ENCODE results near the gene STAP2.

The STAP2 gene

DNA sequence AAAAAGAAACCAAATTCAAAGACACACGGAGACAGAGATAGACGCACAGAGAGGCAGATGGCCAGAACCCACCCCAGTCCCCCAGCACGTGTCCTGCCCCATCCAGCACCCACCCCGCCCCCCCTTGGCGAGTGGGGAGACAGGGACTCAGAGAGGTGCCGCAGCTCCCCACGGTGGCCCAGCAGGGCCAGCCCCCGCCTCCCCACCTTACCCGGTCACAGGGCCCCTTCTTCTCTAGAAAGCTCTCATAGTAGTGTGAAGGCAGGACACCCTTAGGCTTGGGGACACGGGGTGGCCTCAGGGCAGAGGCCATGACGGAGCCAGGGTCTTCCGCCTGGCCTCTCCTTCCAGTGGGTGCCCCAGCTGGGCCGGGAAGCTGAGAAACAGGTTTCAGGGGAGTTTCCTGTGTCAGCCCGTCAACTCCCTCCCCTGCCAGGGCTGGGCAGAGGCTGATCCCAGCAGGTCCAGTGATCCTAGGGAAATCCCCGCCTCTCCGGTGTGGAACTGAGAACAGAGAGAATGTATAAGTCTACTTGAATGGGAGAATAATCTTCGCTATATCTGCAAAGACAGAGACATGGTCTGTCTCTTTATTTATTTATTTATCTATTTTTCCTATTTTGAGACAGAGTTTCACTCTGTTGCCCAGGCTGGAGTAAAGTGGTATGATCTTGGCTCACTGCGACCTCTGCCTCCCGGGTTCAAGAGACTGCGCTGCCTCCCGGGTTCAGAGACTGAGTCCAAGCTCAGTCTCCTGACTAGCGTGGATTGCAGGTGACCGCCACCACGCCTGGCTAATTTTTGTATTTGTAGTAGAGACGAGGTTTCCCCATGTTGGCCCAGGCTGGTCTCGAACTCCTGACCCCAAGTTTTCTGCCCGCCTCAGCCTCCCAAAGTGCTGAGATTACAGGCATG is at the start of gene STAP2:
Gene STAP2 (minus strand): TSS at position 387 of the 915 bp plus-strand sequence. CDS start 74 bp downstream, at position 313.
- no peak for DNase-seq (ENCODE audit: low spot score)

- DNase-seq (ENCODE audit: low spot score), result no peak
Observed at GRCh38 chr19:4386041-4386782, 47.6 kb upstream of the STAP2 start.

DNA sequence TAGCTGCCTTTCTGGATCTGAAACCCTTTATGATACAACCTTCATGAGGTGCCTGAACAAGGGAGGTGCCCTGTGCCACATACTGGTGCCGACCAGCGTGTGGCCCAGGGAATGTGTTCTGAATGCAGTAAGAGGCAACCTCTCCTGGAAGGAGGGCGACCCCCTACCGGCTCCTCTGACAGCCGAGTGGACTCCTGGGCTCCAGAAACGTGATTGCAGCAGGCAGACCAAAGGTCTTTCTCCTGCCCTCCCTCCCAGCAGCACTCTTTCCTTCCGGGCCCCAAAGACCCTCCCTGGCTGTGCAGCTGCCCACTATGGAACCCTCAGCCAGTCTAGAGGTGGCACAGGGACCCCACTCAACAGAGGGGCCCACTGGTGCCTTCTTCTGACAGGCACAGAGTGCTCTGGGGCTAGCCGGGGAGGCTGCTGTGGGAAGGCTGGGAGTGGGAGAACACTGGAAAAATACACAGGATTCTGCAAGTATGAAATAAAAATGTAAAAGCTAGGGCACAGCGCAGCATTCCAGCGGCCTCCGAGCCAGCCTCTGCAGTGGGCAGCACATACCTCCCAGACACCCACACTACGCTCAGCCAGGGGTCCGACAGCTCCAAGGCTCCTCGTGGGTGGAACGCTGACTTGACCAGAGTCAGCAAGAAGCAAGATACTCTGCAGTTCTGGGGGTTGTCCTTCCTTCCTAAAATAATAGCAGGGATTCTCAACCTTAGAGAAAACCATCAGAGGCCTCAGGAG is 46.8 kb upstream of the STAP2 start:
- DNase-seq (ENCODE audit: low spot score), result no peak

DNA sequence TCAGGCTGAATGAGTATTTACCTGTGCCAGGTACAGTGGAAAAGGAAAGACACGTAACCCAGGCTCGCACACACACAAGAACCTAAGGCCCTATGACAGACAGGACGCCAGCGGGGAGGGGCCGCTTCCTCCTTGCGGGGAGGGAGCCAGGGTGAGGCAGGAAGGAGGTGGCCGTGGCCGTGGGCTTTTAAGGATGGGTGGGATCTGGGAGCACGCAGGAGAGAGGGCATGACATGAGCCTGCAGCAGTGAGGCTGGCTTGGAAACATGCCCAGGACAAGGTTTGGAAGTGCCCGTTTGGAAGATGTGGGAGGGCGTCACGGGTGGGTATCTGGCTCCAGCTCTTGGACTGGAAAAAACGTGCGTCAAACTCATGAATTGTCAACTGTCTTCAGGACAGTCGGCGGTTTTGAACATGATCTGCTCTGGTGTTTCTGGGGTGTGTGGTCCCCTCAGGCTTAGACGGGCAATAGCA is 41.7 kb upstream of the STAP2 start:
- DNase-seq (ENCODE audit: low spot score), result no peak

- no peak for DNase-seq (ENCODE audit: low spot score)
Observed at GRCh38 chr19:4379383-4380253, 41.0 kb upstream of the STAP2 start.

GRCh38 chr19:4378886-4379285 is 40.3 kb upstream of the STAP2 start:
- DNase-seq (ENCODE audit: low spot score), result no peak

DNA sequence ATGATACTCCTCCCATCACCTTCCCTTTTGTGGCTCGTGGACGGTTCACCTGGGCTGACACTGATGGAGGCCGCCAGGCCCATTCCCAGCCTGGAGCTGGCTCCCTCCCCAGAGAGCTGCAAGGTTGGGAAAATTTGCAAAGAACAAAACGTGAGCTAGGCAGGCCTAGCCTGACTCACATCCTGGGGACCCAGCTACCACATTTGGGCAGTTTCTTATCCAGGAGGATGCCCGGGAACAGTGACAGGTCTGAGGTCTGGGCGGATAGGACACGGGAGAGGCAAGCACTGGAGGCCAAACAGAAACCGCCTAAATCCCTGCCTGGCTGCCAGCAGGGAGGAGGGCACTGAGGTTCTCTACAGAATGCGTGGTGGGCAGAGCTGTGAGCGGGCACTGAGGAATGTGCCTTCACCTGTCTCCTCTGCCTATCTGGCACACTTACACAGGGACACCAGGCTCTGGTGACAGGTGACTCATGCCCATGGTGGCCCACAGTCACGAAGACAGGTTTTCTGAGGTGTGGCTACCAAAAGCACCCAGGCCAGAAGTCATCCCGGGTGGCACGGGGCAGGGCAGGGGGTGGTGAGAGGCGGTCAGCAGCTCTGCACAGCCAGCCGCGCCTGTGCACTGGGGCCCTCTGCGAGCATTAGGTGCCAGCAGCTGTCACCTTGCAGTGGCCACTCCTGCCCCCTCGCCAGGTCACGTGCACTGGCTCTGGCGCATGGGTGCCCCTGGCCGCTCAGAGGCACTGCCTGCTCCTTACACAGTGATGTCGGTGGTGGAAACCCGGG is 38.6 kb upstream of the STAP2 start:
- no peak for DNase-seq (ENCODE audit: low spot score)

GRCh38 chr19:4376671-4376990 is 38.0 kb upstream of the STAP2 start:
- DNase-seq (ENCODE audit: low spot score), result no peak

DNA sequence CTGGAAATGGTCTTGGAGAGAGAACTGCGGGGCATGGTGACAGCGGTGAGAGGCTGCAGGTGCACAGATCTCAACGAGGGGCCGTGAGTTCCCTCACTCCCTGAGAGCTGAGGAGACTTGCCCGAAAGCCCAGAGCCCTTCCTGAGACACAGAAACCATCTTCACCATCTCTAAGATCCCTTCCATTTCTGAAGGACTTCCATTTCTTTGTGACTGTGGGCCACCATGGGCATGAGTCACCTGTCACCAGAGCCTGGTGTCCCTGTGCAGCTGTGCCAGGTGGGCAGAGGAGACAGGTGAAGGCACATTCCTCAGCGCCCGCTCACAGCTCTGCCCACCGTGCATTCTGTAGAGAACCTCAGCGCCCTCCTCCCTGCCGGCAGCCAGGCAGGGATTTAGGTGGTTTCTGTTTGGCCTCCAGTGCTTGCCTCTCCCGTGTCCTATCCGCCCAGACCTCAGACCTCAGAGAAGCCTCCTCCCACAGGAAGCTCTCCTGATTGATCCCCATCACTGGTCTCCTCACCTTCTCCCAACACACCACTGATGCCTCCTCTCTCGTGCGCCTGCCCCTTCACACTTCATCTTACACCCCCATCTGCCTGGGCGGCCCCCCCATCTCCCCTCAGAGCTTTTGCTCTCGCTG is 37.5 kb upstream of the STAP2 start:
- DNase-seq (ENCODE audit: low spot score), result no peak

- DNase-seq (ENCODE audit: low spot score), result no peak
Observed at GRCh38 chr19:4375164-4376027, 36.8 kb upstream of the STAP2 start.

GRCh38 chr19:4374498-4375163 is 36.0 kb upstream of the STAP2 start:
- DNase-seq (ENCODE audit: low spot score), result no peak

DNA sequence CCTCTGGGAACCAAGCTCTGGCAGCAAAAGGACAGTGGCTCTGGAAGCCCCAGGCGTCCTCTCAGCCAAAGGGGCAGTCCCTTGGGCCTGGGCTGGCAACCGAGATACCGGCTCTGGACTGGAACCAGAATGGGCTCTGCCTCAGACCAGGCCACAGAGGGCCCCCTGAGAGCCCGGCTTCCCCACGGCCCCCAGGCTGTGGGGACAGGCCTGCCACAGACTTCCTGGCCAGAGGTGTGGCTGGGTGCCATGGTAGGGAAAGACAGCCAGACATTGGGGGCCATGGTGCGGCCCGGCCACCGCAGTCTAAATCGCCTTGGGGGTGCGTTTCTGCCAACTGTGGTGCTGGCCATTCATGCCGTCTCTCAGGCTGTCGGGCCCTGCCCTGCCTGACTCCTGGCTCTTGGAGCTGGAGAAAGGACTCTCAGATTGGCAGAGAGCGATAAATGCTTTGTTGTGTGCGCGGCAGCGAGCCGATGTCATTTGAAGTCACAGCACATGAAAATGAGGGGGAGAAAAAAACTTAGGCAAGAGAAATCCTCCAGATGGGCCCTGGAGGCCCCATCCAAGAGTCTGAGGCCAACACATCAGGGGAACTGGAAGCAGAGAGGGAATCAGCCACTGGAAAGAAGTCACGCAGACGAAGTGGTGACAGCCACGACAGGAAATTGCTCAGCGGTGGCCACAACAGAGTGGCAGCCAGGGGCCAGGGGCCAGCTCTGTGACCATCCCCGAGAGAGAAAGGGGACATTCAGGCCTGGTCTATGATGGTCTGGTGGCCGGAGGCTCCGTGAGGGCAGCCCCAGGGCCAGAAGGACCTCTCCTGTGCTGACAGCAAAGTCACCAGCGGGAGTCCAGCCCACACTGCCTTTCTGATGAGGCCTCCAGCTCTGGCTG is 35.2 kb upstream of the STAP2 start:
- DNase-seq (ENCODE audit: low spot score), result no peak

- no peak for DNase-seq (ENCODE audit: low spot score)
Observed at GRCh38 chr19:4373013-4373367, 34.4 kb upstream of the STAP2 start.

- DNase-seq (ENCODE audit: low spot score), result no peak
Observed at GRCh38 chr19:4372165-4373012, 33.8 kb upstream of the STAP2 start.

- no peak for DNase-seq (ENCODE audit: low spot score)
Observed at GRCh38 chr19:4371247-4372164, 32.9 kb upstream of the STAP2 start.
